ENCODE results near the gene KCNQ1.

The KCNQ1 gene

GRCh38 chr11:2775626-2776350 lies 331.0 kb downstream of the KCNQ1 start:
- DNase-seq, result peak; percentile 15
- H3K9me3 Mint-ChIP-seq, result no peaks in the 10 kb centered on the region
- CTCF ChIA-PET, result no interaction called here
- no peak overlapping the region for H3K4me3 Mint-ChIP-seq
- H3K27ac Mint-ChIP-seq, result no peak overlapping the region
- H3K36me3 Mint-ChIP-seq, result peaks cover 1% of the 10 kb centered on the region
- no peaks in the 10 kb centered on the region for H3K27me3 Mint-ChIP-seq
- H3K4me1 Mint-ChIP-seq, result peaks cover 10% of the 10 kb centered on the region

- no peaks in the 10 kb centered on the region for H3K27me3 Mint-ChIP-seq
- no peak overlapping the region for H3K27ac Mint-ChIP-seq
- H3K4me1 Mint-ChIP-seq, result peaks cover 10% of the 10 kb centered on the region
- peaks cover under 1% of the 10 kb centered on the region for H3K36me3 Mint-ChIP-seq
- no peak overlapping the region for H3K4me3 Mint-ChIP-seq
- peak; percentile 19 for DNase-seq
- CTCF ChIA-PET, result no interaction called here
- no peaks in the 10 kb centered on the region for H3K9me3 Mint-ChIP-seq
Observed at GRCh38 chr11:2776351-2777061, 331.7 kb downstream of the KCNQ1 start.

- Mint-ChIP-seq H3K4me3 (no peak overlapping the region), H3K9me3 (no peaks in the 10 kb centered on the region), H3K27me3 (no peaks in the 10 kb centered on the region), H3K27ac (no peak overlapping the region), H3K36me3 (no peaks in the 10 kb centered on the region), H3K4me1 (peaks cover 10% of the 10 kb centered on the region)
- CTCF ChIA-PET, result no interaction called here
- peak; percentile 11 for DNase-seq
Observed at GRCh38 chr11:2777386-2777785, 332.6 kb downstream of the KCNQ1 start.

GRCh38 chr11:2777871-2778629 lies 333.2 kb downstream of the KCNQ1 start:
- peak; percentile 19 for DNase-seq
- Mint-ChIP-seq H3K27me3 (no peaks in the 10 kb centered on the region), H3K4me1 (peaks cover 6% of the 10 kb centered on the region), H3K27ac (no peak overlapping the region), H3K9me3 (no peaks in the 10 kb centered on the region), H3K36me3 (no peaks in the 10 kb centered on the region), H3K4me3 (no peak overlapping the region)
- CTCF ChIA-PET, result no interaction called here

GRCh38 chr11:2778630-2779498 lies 334.1 kb downstream of the KCNQ1 start:
- Mint-ChIP-seq H3K4me3 (no peak overlapping the region), H3K27ac (no peak overlapping the region), H3K36me3 (no peaks in the 10 kb centered on the region), H3K9me3 (no peaks in the 10 kb centered on the region), H3K4me1 (peaks cover 6% of the 10 kb centered on the region), H3K27me3 (no peaks in the 10 kb centered on the region)
- CTCF ChIA-PET, result no interaction called here
- peak; percentile 12 for DNase-seq

- CTCF ChIA-PET, result no interaction called here
- Mint-ChIP-seq H3K9me3 (no peaks in the 10 kb centered on the region), H3K27ac (no peak overlapping the region)
Observed at GRCh38 chr11:2779499-2779980, 334.7 kb downstream of the KCNQ1 start.

GRCh38 chr11:2779981-2780849 lies 335.4 kb downstream of the KCNQ1 start:
- peak; percentile 17 for DNase-seq
- Mint-ChIP-seq H3K36me3 (no peaks in the 10 kb centered on the region), H3K27me3 (no peaks in the 10 kb centered on the region), H3K4me1 (no peaks in the 10 kb centered on the region), H3K9me3 (no peaks in the 10 kb centered on the region), H3K4me3 (no peak overlapping the region), H3K27ac (no peak overlapping the region)
- CTCF ChIA-PET, result no interaction called here

More at GRCh38 chr11:2779499-2779980, 334.7 kb downstream of the KCNQ1 start:
- Mint-ChIP-seq H3K4me3 (no peak overlapping the region), H3K4me1 (peaks cover 6% of the 10 kb centered on the region), H3K36me3 (no peaks in the 10 kb centered on the region), H3K27me3 (no peaks in the 10 kb centered on the region)
- DNase-seq, result peak; percentile 8

GRCh38 chr11:2780850-2781407 lies 336.1 kb downstream of the KCNQ1 start:
- no peaks in the 10 kb centered on the region for H3K9me3 Mint-ChIP-seq
- no peaks in the 10 kb centered on the region for H3K36me3 Mint-ChIP-seq
- H3K4me3 Mint-ChIP-seq, result no peak overlapping the region
- DNase-seq, result peak; percentile 10
- no peaks in the 10 kb centered on the region for H3K27me3 Mint-ChIP-seq
- H3K27ac Mint-ChIP-seq, result no peak overlapping the region
- no peaks in the 10 kb centered on the region for H3K4me1 Mint-ChIP-seq
- CTCF ChIA-PET, result no interaction called here

- CTCF ChIA-PET, result no interaction called here
- Mint-ChIP-seq H3K9me3 (no peaks in the 10 kb centered on the region), H3K4me1 (no peaks in the 10 kb centered on the region), H3K27me3 (no peaks in the 10 kb centered on the region), H3K27ac (no peak overlapping the region), H3K4me3 (no peak overlapping the region), H3K36me3 (no peaks in the 10 kb centered on the region)
- peak; percentile 17 for DNase-seq
Observed at GRCh38 chr11:2781408-2782274, 336.8 kb downstream of the KCNQ1 start.

- H3K4me3 Mint-ChIP-seq, result no peak overlapping the region
- CTCF ChIA-PET, result no interaction called here
- no peaks in the 10 kb centered on the region for H3K27me3 Mint-ChIP-seq
- no peaks in the 10 kb centered on the region for H3K9me3 Mint-ChIP-seq
- no peak overlapping the region for H3K27ac Mint-ChIP-seq
- H3K4me1 Mint-ChIP-seq, result no peaks in the 10 kb centered on the region
- H3K36me3 Mint-ChIP-seq, result no peaks in the 10 kb centered on the region
- DNase-seq, result no peak
Observed at GRCh38 chr11:2782769-2783168, 338.0 kb downstream of the KCNQ1 start.

GRCh38 chr11:2783536-2784082 lies 338.8 kb downstream of the KCNQ1 start:
- no peak for DNase-seq
- Mint-ChIP-seq H3K27me3 (peaks cover 4% of the 10 kb centered on the region), H3K9me3 (no peaks in the 10 kb centered on the region), H3K4me1 (no peaks in the 10 kb centered on the region), H3K36me3 (no peaks in the 10 kb centered on the region), H3K27ac (no peak overlapping the region), H3K4me3 (no peak overlapping the region)
- CTCF ChIA-PET, result no interaction called here

- peaks cover 3% of the 10 kb centered on the region for H3K4me1 Mint-ChIP-seq
- CTCF ChIA-PET, result no interaction called here
- no peak overlapping the region for H3K27ac Mint-ChIP-seq
- no peak for DNase-seq
- peaks cover 20% of the 10 kb centered on the region for H3K27me3 Mint-ChIP-seq
- H3K36me3 Mint-ChIP-seq, result no peaks in the 10 kb centered on the region
- H3K4me3 Mint-ChIP-seq, result no peak overlapping the region
- H3K9me3 Mint-ChIP-seq, result no peaks in the 10 kb centered on the region
Observed at GRCh38 chr11:2787816-2788167, 343.0 kb downstream of the KCNQ1 start.

Measured in activated naive CD4-positive, alpha-beta T cell treated with anti-CD3 and anti-CD28 coated beads, Interleukin-2, amount 10 ng/mL, durations not matched to agents 7 days and 5 days (primary cell).